ENCODE measurements around the gene MDFI. TPM values are rescaled to one million over a fixed set of nuclear protein-coding genes. Genes with fewer than 3 reads are reported as not detected.

Gene MDFI
- total and polyA plus RNA-seq, 2 experiments from 2014 or later, result 2.8 to 51.4 TPM

DNA sequence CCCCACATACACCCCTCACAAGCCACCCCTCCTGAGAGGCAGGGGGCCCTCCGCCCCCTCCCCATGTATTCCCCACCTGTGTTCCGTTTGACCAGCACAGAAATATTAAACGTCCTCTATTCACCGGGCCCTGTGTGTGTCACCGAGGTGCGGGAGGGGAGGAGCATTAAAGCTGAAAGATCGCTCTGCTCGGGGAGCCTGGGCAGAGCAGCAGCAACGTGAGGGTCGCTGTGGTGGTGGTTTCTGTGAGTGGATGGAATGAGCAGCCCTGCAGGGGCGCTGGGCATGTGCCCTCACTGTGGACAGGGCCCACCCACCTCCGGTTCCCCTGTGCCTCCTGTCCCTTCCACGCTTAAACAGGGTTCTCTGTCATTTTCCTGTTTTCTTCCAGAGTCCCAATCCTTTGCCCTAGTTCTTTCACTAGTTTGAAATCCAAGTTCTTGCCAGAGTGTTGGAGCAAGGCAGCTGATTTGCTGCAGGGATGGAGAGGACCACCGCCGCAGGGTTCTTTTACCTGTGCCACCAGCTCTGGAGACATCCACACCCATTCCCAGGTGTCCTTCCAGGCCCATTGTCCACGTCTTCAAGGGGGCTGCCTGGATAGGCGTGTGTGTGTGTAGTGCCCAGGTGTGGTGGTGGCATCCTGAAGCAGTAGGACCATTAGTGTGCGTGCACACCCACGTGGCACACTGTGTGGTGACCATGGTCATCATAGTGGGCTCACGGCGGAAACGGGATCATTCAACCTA, 37.6 kb upstream of the MDFI start (continued):
- TF ChIP-seq, protein P1, sequence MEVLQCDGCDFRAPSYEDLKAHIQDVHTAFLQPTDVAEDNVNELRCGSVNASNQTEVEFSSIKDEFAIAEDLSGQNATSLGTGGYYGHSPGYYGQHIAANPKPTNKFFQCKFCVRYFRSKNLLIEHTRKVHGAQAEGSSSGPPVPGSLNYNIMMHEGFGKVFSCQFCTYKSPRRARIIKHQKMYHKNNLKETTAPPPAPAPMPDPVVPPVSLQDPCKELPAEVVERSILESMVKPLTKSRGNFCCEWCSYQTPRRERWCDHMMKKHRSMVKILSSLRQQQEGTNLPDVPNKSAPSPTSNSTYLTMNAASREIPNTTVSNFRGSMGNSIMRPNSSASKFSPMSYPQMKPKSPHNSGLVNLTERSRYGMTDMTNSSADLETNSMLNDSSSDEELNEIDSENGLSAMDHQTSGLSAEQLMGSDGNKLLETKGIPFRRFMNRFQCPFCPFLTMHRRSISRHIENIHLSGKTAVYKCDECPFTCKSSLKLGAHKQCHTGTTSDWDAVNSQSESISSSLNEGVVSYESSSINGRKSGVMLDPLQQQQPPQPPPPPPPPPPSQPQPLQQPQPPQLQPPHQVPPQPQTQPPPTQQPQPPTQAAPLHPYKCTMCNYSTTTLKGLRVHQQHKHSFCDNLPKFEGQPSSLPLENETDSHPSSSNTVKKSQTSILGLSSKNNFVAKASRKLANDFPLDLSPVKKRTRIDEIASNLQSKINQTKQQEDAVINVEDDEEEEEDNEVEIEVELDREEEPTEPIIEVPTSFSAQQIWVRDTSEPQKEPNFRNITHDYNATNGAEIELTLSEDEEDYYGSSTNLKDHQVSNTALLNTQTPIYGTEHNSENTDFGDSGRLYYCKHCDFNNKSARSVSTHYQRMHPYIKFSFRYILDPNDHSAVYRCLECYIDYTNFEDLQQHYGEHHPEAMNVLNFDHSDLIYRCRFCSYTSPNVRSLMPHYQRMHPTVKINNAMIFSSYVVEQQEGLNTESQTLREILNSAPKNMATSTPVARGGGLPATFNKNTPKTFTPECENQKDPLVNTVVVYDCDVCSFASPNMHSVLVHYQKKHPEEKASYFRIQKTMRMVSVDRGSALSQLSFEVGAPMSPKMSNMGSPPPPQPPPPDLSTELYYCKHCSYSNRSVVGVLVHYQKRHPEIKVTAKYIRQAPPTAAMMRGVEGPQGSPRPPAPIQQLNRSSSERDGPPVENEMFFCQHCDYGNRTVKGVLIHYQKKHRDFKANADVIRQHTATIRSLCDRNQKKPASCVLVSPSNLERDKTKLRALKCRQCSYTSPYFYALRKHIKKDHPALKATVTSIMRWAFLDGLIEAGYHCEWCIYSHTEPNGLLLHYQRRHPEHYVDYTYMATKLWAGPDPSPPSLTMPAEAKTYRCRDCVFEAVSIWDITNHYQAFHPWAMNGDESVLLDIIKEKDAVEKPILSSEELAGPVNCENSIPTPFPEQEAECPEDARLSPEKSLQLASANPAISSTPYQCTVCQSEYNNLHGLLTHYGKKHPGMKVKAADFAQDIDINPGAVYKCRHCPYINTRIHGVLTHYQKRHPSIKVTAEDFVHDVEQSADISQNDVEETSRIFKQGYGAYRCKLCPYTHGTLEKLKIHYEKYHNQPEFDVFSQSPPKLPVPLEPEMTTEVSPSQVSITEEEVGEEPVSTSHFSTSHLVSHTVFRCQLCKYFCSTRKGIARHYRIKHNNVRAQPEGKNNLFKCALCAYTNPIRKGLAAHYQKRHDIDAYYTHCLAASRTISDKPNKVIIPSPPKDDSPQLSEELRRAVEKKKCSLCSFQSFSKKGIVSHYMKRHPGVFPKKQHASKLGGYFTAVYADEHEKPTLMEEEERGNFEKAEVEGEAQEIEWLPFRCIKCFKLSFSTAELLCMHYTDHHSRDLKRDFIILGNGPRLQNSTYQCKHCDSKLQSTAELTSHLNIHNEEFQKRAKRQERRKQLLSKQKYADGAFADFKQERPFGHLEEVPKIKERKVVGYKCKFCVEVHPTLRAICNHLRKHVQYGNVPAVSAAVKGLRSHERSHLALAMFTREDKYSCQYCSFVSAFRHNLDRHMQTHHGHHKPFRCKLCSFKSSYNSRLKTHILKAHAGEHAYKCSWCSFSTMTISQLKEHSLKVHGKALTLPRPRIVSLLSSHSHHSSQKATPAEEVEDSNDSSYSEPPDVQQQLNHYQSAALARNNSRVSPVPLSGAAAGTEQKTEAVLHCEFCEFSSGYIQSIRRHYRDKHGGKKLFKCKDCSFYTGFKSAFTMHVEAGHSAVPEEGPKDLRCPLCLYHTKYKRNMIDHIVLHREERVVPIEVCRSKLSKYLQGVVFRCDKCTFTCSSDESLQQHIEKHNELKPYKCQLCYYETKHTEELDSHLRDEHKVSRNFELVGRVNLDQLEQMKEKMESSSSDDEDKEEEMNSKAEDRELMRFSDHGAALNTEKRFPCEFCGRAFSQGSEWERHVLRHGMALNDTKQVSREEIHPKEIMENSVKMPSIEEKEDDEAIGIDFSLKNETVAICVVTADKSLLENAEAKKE (CRISPR knock-in tag; IDR thresholded peaks at IDR 0.05), result no peak

DNA sequence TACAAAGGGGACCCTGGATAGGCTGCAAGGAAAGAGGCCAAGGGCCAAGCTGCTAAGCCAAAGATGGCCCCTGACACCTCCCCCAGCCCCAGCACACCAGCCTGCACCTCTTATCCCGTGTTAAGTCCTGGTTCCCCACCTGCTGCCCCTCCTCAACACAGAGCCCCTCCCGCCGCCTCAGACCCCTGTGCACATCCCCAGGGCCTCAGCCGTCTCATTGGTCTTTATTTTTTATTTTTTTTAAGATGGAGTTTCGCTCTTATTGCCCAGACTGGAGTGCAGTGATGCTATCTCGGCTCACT, 37.1 kb upstream of the MDFI start:
- H3K4me1 Mint-ChIP-seq, result peaks cover 53% of the 10 kb centered on the region
- Histone ChIP-seq H3K36me3 (ENCODE audit: insufficient read depth) (no peaks in the 10 kb centered on the region), H3F3A (replicated peaks; ENCODE audit: low read depth) (peaks cover 5% of the 10 kb centered on the region; the same call in 1 of the 2 replicates), H3K79me2 (replicated peaks; ENCODE audit: insufficient read depth) (no peaks in the 10 kb centered on the region), H3K4me2 (no peak overlapping the region; the same call in 1 of the 2 replicates), H3K4me1 (ENCODE audit: insufficient read depth) (peaks cover 41% of the 10 kb centered on the region), H2AFZ (no peak overlapping the region), H3K4me3 (no peak overlapping the region), H3K27me3 (ENCODE audit: insufficient read depth) (peaks cover 10% of the 10 kb centered on the region), H3K27ac (ENCODE audit: low read depth) (no peak overlapping the region), H4K20me1 (replicated peaks; ENCODE audit: insufficient read depth) (no peaks in the 10 kb centered on the region), H3K9me2 (ENCODE audit: insufficient read depth) (no peaks in the 10 kb centered on the region)
- DNase-seq (ENCODE audit: low spot score) (no peak), ATAC-seq (no peak)
- no peak overlapping the region for H3K27ac Mint-ChIP-seq
- H3K9me3 Mint-ChIP-seq, result no peaks in the 10 kb centered on the region
- no peaks in the 10 kb centered on the region; the same call in 2 of the 3 replicates for H3K36me3 Mint-ChIP-seq (ENCODE audit: low read depth)
- H3K4me3 Mint-ChIP-seq, result no peak overlapping the region
- H3K27me3 Mint-ChIP-seq (ENCODE audit: insufficient read depth, low read depth, poor library complexity), result peaks cover 38% of the 10 kb centered on the region
- TF ChIP-seq EZH2phosphoT487 (IDR thresholded peaks at IDR 0.05; ENCODE audit: unreplicated experiment) (no peak), ZNF331 (CRISPR knock-in tag; IDR thresholded peaks at IDR 0.05; ENCODE audit: low read depth) (no peak), STAT1 (IDR thresholded peaks at IDR 0.05; ENCODE audit: unreplicated experiment) (no peak), CREB1 (CRISPR knock-in tag; IDR thresholded peaks at IDR 0.05; ENCODE audit: low read depth) (no peak), NANOG (IDR thresholded peaks at IDR 0.05; ENCODE audit: borderline replicate concordance) (no peak)
- TF ChIP-seq, protein P1 (CRISPR knock-in tag; IDR thresholded peaks at IDR 0.05), result no peak
- TF ChIP-seq, protein P2, sequence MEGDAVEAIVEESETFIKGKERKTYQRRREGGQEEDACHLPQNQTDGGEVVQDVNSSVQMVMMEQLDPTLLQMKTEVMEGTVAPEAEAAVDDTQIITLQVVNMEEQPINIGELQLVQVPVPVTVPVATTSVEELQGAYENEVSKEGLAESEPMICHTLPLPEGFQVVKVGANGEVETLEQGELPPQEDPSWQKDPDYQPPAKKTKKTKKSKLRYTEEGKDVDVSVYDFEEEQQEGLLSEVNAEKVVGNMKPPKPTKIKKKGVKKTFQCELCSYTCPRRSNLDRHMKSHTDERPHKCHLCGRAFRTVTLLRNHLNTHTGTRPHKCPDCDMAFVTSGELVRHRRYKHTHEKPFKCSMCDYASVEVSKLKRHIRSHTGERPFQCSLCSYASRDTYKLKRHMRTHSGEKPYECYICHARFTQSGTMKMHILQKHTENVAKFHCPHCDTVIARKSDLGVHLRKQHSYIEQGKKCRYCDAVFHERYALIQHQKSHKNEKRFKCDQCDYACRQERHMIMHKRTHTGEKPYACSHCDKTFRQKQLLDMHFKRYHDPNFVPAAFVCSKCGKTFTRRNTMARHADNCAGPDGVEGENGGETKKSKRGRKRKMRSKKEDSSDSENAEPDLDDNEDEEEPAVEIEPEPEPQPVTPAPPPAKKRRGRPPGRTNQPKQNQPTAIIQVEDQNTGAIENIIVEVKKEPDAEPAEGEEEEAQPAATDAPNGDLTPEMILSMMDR (conservative IDR thresholded peaks at IDR 0.05; ENCODE audit: low read depth in 2 of 2), result no peak
